NCI-H1092 (cell line): ENCODE data around the gene RARS2.

ENCODE experiments used
- DNase-seq: peaks from one replicate; lab custom pipeline; 2025; lab: John Stamatoyannopoulos, UW

RARS2 gene

GRCh38 chr6:87573307-87574024 lies 16.3 kb downstream of the RARS2 start:
- DNase-seq: no peak

GRCh38 chr6:87572883-87573282 lies 16.9 kb downstream of the RARS2 start:
- no peak for DNase-seq

- DNase-seq: no peak
These were observed 17.8 kb downstream of the RARS2 start for GRCh38 chr6:87572021-87572420.

- no peak for DNase-seq
These were observed 28.8 kb downstream of the RARS2 start for GRCh38 chr6:87561017-87561416.

GRCh38 chr6:87558446-87558845 lies 31.3 kb downstream of the RARS2 start:
- no peak for DNase-seq

- no peak for DNase-seq
These were observed 34.3 kb downstream of the RARS2 start for GRCh38 chr6:87555506-87555905.

GRCh38 chr6:87553159-87553765 lies 36.5 kb downstream of the RARS2 start:
- no peak for DNase-seq

- DNase-seq: no peak
These were observed 38.0 kb downstream of the RARS2 start for GRCh38 chr6:87551799-87552198.

- no peak for DNase-seq
These were observed 45.4 kb downstream of the RARS2 start for GRCh38 chr6:87544474-87544735.

- DNase-seq: no peak
These were observed 45.9 kb downstream of the RARS2 start for GRCh38 chr6:87543696-87544473.

GRCh38 chr6:87541744-87542143 lies 48.0 kb downstream of the RARS2 start:
- no peak for DNase-seq

GRCh38 chr6:87541041-87541440 lies 48.7 kb downstream of the RARS2 start:
- no peak for DNase-seq

- no peak for DNase-seq
These were observed 49.2 kb downstream of the RARS2 start for GRCh38 chr6:87540539-87540938.

GRCh38 chr6:87539554-87539953 lies 50.2 kb downstream of the RARS2 start:
- DNase-seq: no peak

GRCh38 chr6:87538510-87539260 lies 51.1 kb downstream of the RARS2 start:
- no peak for DNase-seq

- no peak for DNase-seq
These were observed 55.3 kb downstream of the RARS2 start for GRCh38 chr6:87534377-87535047.

- no peak for DNase-seq
These were observed 60.6 kb downstream of the RARS2 start for GRCh38 chr6:87529221-87529620.

- DNase-seq: no peak
These were observed 67.1 kb downstream of the RARS2 start for GRCh38 chr6:87522686-87523085.

GRCh38 chr6:87518453-87518852 lies 71.3 kb downstream of the RARS2 start:
- no peak for DNase-seq

- no peak for DNase-seq
These were observed 75.0 kb downstream of the RARS2 start for GRCh38 chr6:87514831-87515230.

GRCh38 chr6:87504441-87504840 lies 85.3 kb downstream of the RARS2 start:
- no peak for DNase-seq
